ENCODE results near the gene RNF126.
A peak's percentile ranks its signal among the peaks of the same experiment; 100 is the strongest.
"Not testable (repeated sequence)": the region's sequence is repeated elsewhere in the genome, so short reads cannot be mapped to it uniquely, and the experiment has no call there.

RNF126 gene

DNA sequence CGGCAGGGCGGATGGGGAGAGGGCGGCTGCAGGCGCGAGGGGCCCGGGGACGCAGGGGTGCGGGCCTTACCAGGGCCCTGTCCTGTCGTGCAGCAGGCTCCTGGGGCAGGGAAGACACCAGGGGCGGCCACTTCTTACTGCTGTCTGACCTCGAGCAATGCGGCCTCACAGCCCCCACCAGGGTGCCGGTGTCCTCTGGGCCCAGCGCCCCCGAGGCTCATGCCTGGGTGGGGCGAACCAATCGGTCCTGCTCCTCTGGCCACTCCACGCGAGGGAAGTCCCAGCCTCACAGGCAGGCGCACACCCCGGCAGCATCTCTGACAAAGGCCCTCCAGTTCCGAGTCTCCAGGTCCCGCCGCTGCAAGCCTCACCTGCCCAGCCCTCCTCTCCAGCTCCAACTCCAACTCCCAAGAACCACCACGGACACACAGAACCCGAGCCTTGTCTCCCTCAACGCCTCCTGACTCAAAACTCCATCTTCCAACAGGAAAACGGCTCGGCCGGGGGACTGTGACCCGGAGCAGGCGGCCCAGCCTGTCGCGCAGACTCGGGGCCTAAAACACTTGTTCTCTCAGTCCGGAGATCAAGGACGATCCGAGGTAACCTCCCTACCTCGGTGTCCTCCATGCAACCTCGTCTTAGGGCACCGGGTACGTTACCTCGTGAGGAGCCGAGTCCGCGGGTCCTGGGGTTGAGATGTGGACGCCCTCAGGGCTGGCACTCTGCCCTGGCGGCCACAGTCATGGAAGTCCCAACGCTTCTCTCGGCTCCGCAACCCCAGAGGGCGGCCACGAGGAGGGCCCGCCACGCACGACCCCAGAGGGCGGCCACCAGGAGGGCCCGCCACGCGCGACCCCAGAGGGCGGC is 16.9 kb downstream of the RNF126 start:
- DNase-seq = no peak

DNA sequence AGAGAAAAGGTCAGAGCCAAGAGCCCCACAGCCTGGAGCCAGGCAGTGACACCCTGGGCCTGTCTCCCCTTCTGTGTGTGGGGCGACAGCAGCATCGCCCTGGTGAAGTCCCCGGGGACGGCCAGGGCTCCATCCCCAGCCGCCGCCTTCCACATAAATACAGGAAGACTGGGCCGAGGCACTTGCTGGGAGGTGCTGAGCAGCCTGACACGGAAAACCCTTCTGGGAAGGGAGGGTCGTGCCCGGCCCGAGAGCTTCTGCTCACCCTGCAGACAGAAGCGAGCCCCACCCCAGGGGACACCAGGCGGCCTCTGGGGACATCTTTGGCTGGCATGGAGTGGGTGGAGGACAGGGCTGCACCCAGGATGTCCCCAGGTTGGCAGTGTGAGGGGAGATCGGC is 18.2 kb downstream of the RNF126 start:
- DNase-seq = no peak

DNA sequence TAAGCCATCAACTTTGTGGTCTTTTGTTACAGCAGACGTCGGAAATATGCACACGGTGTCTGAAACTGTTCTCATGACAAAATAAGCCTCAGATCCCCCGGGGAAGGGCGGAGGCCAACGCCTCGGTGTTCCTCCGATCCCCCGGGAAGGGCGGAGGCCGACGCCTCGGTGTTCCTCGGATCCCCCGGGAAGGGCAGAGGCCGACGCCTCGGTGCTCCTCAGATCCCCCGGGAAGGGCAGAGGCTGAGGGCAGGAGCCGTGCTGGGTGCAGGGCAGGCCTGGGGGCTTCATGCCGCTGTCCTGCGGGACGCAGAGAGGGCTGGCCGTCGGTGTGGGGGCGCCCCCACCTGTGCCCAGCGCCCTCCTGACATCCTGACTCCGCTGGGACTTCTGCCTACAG is 18.7 kb downstream of the RNF126 start:
- DNase-seq = no peak

DNA sequence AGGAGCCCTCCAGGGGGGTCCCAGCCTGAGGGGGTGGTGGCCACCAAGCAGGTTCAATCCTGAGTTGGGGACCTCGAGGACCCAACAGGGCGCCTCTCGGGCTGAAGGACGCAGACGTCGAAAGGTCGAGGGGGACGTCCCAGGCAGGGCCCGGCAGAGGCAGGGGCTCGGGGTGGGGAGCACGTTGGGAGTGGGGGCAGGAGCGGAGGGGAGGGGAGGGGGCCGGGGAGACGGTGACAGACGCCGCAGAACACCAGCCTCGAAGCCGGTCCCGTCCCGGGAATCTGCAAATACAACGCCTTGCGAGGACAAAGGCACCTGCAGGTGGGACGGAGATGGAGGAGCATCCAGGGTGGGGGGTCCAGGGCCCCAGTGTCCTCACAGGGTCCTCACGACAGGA is 19.3 kb downstream of the RNF126 start:
- DNase-seq = no peak

DNA sequence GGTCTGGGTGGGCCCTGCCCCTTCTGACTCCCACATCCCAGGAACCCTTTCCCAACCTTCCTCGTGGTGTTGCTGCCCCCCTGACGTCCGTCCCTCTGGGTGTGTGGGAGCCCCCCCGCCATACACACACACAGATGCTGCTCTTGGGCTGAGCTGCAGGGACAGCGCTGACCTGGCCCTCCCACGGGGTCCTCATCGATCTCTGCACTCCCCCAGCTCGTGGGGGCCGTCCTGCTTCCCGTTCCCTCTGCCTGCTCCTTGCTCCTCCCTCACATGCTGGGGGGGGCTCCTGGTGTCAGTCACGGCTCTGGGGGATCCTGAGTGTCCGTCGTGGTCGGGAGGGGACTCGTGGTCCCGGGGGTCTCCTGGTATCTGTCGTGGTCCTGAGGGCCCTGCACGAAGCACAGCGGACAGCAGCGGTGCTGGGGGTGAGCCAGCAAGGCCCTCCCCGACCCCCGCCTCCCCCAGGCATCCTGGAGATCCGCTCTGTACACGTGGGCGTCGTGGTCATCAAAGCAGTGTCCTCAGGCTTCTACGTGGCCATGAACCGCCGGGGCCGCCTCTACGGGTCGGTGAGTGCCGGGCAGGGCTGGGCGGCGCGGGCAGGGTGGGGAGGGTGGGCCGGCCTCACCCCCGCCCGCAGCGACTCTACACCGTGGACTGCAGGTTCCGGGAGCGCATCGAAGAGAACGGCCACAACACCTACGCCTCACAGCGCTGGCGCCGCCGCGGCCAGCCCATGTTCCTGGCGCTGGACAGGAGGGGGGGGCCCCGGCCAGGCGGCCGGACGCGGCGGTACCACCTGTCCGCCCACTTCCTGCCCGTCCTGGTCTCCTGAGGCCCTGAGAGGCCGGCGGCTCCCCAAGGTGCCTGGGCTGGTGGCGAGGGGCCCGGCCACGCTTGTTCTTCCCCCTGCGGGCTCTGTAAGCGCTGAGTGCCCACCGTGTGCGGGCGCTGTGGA is 20.0 kb downstream of the RNF126 start:
- no peak for DNase-seq

DNA sequence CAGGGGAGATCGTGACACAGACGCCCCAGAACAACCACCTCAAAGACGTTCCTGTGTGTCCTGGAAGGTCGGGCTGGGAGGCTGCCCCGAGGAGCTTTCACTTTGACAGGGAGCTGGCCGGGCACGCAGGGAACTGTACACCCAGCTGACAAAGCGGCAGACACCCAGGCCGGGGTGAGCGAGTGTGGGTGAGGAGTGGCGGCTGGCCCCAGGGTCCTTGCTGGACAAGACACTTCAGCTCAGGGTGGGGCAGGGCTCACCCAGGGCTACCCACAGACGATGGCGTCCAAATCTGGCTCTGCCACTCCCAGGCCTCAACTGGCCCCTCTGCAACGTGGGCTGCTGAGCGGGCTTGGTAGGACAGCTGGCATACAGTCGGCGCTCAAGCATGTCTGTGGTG is 21.3 kb downstream of the RNF126 start:
- DNase-seq = no peak

DNA sequence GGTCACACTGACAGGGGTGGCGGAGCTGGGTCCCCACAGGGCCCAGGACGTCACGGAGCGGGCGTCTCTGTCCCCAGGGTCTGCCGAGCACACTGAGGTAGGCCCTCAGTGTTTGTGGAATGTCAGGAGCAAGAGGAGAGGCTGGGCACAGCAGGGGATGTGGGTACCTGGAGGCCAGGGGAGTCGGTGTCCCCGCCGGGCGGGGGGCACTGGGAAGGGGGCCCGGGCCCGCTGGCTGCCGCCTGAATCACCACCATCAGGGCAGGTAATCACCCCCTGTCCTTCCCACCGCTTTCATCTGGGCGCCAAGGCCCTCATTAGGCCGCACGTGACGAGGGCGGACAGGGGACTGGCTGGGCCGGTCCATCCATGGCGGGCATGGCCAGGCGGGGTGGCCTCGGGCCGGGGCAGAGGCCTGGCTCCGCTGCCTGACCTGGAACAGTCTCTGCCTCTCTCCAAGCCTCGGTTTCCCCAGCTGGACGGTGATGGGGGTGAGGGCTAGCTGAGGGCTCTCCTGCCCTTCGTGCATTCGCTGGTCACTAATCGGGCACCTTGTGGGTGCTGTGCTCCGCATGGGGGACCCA is 22.3 kb downstream of the RNF126 start:
- no peak for DNase-seq

DNA sequence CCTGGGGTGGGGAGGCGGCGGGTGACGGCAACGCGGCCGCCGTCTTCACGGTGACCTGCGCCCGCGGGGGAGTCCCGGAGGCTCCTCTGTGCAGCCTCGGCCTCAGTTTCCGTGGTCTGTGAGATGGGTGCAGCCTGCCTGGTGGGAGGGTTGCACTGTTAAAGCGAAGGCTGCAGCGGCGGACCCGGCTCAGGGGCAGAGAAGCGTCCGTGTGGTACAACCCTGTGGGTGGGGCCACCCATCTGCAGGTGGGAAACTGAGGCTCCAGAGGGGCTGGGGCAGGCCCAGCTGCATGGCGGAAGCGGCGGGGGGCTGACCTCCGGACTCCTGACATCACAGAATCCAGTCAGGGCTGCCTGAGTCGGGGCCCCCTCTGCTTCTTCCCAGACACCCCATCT is 22.9 kb downstream of the RNF126 start:
- DNase-seq = no peak

DNA sequence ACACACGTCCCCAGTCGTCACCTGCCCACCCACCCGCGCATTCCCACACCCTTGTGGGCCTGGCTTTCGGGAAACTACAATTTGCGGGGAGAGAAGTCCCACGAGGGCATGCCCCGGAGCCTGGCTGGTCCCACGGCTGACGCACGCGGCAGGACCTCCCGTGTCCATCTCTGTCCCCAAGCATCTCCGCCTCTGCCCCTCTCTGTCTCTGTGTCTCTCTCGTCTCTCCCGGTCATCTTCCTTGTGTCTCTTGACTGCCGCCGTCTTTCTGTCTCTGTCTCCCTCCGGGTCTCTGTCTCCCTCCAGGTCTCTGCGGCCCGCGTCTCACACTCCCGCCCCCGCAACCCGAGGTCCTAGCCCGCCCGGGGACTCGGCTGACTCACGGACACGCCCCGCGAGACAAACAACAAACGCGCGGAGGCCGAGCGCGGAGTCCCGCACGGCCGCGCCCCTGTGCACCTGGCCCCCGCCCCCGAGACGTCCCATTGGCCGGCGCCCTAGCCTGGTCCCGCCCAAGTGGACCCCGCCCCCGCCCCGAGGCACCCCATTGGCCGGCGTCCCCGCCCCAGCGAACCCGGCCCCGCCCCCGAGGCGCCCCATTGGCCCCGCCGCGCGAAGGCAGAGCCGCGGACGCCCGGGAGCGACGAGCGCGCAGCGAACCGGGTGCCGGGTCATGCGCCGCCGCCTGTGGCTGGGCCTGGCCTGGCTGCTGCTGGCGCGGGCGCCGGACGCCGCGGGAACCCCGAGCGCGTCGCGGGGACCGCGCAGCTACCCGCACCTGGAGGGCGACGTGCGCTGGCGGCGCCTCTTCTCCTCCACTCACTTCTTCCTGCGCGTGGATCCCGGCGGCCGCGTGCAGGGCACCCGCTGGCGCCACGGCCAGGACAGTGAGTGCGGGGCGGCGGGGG is 23.5 kb downstream of the RNF126 start, which contains the start of gene FGF22:
Gene FGF22 (plus strand): TSS at position 627 of the 908 bp plus-strand sequence. CDS start 47 bp downstream, at position 674.
- DNase-seq = peak; percentile 84 to 96

DNA sequence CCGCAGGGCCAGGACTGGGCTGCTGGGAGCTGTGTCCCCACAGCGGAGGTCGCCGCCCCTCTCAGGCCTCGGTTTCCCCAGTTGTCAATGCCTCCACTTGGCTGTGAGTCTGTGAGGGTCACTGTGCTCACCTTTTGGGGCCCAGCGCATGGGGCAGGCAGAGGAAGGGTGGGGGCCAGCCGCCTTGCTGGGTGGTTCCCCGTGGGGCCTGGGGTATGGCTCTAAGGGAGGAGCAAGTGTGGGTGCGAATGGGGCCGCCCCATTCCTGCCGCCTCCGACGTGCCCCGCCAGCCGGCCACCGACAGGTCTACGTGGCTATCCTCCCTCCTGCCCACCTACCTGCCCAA is 24.1 kb downstream of the RNF126 start:
- DNase-seq = no peak

DNA sequence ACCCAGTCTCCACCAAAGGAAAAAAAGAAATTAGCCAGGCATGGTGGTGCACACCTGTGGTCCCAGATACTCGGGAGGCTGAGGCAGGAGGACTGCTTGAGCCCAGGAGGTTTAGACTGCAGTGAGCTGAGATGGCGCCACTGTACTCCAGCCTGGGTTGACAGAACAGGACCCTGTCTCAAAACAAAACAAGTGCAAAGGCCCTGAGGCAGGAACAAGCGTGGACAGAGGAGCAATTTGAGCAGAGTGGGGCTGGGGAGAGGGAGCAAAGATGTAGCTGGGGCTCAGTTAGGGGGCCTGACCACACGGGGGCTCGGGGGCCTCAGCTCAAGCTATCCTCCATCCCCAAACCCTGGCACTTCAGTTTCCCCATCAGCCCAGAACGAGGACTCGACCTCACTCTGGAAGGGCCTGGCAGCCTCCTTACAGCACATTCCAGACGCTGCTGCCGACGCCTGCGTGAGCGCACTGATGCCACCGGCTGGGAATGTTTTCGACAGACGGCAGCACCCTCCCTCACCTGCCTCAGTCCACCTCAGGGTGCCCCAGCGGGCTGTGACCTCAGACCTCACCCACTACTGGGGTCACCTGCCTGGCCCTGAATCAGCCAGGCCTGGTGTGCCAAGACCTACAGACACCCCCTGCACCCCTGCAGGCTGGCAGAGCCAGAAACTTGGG is 27.9 kb downstream of the RNF126 start:
- DNase-seq = no peak

DNA sequence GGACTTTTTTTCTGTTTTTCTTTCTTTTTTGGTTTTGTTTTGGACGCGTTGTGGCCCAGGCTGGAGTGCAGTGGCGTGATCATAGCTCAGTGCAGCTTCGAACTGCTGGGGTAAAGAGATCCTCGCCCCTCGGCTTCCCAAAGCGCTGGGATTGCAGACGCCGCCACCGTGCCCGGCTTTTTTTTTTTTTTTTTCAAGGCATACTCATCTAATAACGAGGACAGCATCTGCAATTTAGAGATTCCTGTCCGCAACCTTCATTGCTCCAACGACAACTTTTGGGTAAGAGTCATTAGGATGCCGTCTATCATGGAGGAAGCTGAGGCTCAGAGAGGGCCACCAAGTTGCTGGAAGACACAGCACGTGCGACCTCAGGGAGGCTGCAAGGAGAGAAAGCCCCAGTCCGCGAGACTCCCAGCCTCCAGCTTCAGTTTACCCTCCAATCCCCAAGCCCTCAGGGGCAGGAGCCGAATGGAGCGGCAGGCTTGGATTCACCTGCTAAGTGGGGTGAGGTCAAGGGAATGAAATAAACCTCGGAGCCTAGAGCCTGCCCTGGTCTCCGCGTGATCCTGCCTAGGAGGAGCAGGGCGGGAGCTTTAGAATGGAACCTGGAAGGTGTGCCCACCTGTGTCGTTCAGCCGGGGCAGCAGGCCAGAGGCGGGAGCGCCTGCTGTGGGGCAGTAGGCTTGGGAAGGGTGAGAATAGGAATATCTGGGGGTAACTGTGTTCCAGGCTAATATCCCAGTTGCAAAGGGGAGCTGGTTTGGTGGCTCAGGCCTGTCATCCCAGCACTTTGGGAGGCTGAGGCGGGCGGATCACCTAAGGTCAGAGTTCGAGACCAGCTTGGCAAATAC is 29.0 kb downstream of the RNF126 start:
- DNase-seq = peak in 1 of 2 donors; percentile 4

DNA sequence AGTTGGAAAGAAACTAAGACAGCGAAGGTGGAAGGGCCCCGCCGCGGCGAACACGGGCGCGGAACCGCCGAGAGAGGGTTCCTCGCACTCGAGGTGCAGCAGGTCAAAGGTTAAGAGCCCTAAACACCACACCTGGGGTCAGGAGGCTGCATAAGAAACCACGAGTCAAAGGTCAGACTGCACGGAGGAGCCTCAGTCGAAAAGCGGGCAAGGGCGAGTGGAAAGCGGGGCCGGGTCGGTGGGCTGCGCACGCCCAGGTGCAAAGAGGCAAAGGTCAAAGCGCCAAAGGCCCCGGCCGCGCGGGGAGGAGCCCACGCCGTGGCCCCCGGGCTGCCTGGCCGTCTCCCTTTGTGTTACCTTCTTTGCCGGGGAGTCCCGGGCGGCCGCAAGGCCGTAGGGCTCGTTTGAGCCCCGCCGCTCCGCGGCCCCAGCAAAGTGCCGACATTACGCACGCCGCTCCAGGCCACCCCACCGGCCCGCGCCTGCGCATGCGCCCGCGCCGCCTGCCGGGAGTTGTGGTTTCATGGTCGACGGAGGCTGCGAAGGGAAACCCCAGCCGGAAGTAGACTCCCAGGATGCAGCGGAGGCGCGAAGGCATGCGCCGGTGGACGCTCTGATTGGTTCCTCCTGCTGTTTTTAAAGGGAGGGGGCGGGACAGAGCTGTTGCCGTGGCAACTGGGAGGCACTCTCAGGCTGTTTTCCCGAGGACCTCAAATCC is 29.8 kb downstream of the RNF126 start, which contains the start of gene POLRMT:
Gene POLRMT (minus strand): TSS at position 470 of the 718 bp plus-strand sequence. CDS start 25 bp downstream, at position 445.
- peak; percentile 98 for DNase-seq

DNA sequence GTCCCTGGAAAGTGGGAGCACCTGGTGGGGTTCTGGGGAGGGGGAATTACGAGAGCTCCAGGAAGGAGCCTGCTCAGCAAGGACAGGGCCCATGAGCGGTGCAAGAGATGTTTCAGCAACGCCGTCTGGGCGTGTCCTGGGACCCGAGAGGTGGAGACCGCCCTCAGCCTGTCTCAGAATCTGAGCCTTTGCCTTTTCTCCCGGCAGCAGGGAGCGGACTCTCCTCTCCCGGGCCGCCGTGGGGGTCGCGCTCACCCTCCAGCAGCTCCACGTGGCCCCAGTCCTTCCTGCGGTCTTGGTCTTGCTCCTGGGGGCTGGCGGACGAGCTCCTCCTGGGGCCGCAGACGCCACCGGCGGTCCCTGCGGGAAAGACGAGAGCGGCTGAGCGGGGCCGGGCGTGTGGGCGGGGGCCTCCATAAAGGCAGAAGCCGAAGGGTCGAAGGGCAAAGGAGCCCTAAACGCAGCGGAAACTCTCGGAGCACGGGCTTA is 30.4 kb downstream of the RNF126 start:
- peak; percentile 61 to 71 for DNase-seq

DNA sequence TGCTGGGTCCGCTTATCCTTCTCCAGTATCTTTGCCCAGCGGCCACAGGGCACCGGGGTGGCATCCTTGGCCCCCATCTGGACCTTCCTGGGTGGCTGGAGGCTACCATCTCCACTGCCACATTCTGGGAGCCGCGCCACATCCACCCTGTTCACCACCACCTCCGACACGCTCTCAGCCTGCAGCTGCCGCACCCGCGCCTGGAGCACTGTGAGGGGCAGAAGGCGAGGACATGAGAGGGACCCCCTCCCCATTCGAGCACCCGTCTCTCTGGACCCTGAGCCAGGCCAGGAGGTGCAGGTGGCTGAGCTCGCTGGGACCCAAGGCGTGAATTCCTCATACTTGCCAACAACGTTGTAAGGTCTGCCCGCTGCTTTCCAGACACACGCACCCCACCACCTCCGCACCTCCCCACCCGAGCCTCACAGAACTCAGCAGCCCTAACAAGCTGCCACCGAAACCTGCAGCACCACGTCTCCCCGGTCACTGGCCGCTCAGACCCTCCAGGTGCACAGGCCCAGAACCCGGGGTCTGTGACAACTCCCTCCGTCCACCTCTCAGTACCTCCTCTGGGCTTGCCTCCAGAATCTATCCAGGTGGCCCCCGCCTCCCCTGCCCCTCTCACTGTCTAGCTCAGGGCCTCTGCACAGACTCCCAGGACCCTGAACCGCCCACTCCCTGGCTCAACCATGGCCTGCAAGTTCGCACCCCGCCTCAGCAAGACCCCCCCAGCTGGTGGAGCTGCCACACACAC is 32.9 kb downstream of the RNF126 start:
- DNase-seq = no peak

DNA sequence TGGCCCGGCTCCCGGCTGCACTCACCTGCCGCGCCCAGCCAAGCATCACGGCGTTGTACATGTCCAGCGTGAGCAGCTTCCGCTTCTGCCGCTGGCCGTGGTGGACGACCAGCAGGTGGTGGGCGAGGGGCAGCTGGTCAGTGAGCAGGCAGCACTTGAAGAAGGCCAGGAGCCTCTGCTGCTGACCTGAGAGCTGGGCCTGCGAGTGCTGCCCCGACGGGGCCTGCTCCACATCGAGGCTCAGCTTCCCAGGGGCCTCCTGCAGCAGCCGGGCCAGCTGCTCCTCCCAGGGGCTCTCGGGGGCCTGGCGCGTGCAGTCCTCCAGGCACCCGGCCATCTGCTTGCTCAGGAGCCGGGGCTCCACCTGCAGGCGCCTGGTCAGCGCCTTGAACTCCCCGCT is 33.5 kb downstream of the RNF126 start:
- not testable (repeated sequence) for DNase-seq

DNA sequence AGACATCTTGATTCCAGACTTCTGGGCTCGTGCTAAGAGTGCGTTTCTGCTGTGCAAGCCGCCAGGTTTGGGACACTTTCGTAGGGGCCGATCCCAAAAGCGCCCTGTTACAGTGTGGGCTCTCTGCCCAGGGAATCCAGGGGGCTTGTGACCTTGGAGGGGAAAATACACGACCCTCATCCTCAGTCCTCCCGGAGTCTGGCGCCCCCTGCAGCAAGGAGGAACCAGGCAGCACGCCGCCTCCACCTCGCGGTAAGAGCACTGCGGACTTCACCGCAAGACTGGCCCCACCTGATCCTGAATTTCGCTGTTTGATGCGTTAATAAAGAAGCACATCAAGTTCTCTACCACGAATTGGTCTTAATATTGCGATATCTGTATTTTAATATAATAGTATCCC is 34.8 kb downstream of the RNF126 start:
- DNase-seq = no peak

DNA sequence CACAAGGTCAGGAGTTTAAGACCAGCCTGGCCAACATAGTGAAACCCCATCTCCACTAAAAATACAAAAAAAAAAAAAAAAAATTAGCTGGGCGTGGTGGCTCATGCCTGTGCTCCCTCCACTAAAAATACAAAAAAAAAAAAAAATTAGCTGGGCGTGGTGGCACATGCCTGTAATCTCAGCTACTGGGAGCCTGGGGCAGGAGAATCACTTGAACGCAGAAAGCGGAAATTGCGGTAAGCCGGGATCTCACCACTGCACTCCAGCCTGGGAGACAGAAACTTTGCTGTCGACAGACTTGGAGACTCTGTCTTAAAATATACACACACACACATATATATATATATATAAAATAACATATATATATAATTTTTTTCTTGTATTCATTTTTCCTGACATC is 36.4 kb downstream of the RNF126 start:
- not testable (repeated sequence) for DNase-seq

DNA sequence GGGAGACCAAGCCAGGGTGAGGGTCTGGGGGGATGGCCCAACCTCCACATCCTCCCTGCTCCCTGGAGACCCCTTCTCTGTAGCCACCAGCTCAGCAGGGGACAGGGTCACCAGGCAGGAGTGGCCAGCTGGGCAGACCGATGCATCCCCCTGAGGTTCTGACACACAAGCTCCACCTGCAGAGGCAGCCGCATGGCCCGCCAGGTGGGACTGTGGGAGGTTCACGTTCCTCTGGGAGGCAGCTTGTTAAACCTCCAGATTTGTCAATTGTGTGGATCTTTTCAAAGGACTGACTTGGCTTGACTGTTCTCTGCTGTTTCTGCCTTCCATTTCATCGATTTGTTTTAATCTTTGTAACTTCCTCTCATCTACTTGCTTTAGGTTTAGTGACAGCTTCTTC is 37.8 kb downstream of the RNF126 start:
- no peak for DNase-seq
